Neural cell (in vitro differentiated cells): Measurements from ENCODE around the gene NTHL1.

Source experiments
- EP300 ChIP-seq: fragments of 450-650 bp; conservative IDR thresholded peaks from 2 replicates; pipeline ENCODE4 v1.6.1; 2014; ENCODE audit warnings: antibody characterized with exemption, mild to moderate bottlenecking, moderate library complexity; ENCODE audit not compliant: poor library complexity, severe bottlenecking
- EZH2 ChIP-seq: fragments of 200-600, 300-800 bp; shearing (Covaris generic), sonication (generic); IDR thresholded peaks from 2 replicates; pipeline ENCODE4 v1.6.1; 2014; ENCODE audit warnings: antibody characterized with exemption, low read length, borderline replicate concordance, mild to moderate bottlenecking; ENCODE audit not compliant: insufficient read depth, poor library complexity, severe bottlenecking
- POLR2AphosphoS5 ChIP-seq: IDR thresholded peaks from 2 replicates; pipeline ENCODE4 v1.6.1; 2012
- TF ChIP-seq, protein P1 (sequence below): fragments of 450-650 bp; IDR thresholded peaks from 2 replicates; pipeline ENCODE4 v1.5.1; 2014; ENCODE audit warnings: antibody characterized with exemption, mild to moderate bottlenecking, moderate library complexity; ENCODE audit not compliant: poor library complexity, severe bottlenecking
- TF ChIP-seq, protein P2 (sequence below): IDR thresholded peaks from 2 replicates; pipeline ENCODE4 v1.6.1; 2012; ENCODE audit warnings: borderline replicate concordance

DNA sequence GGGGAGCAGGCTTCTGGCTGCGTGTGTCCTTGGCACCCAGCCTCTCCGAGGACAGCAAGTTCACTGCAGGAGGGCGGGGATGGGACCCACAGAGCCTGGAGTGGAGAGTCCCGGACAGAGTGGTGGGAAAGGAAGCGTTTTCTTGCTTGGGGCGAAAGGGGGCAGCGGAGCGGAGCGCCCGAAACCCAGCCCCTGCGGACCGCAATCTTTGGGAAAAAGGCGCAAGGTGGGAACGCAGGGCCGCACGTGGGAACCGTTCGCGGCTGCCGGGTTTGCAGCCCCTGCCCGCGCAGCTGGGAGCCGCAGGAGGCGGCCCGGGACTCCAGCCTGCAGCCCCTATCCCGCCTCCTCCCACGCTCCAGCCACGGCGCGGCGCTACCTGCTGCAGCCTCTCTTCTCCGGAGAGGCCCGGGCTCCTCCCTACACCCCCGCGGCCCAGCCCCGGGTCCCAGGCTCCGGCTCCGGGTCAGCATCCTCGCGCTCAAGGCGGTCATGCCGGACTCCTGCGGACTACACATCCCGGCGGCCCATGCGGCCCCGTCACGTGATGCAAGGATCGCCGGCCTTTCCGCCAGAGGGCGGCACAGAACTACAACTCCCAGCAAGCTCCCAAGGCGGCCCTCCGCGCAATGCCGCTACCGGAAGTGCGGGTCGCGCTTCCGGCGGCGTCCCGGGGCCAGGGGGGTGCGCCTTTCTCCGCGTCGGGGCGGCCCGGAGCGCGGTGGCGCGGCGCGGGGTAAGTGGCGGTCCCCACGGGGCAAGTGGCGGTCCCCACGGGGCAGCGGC, at the start of gene NTHL1, which contains the start of gene TSC2:
- TF ChIP-seq, protein P1, sequence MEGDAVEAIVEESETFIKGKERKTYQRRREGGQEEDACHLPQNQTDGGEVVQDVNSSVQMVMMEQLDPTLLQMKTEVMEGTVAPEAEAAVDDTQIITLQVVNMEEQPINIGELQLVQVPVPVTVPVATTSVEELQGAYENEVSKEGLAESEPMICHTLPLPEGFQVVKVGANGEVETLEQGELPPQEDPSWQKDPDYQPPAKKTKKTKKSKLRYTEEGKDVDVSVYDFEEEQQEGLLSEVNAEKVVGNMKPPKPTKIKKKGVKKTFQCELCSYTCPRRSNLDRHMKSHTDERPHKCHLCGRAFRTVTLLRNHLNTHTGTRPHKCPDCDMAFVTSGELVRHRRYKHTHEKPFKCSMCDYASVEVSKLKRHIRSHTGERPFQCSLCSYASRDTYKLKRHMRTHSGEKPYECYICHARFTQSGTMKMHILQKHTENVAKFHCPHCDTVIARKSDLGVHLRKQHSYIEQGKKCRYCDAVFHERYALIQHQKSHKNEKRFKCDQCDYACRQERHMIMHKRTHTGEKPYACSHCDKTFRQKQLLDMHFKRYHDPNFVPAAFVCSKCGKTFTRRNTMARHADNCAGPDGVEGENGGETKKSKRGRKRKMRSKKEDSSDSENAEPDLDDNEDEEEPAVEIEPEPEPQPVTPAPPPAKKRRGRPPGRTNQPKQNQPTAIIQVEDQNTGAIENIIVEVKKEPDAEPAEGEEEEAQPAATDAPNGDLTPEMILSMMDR: peak; percentile 74
- TF ChIP-seq POLR2AphosphoS5 (peak; percentile 76), EZH2 (no peak), EP300 (peak; percentile 20)
- TF ChIP-seq, protein P2, sequence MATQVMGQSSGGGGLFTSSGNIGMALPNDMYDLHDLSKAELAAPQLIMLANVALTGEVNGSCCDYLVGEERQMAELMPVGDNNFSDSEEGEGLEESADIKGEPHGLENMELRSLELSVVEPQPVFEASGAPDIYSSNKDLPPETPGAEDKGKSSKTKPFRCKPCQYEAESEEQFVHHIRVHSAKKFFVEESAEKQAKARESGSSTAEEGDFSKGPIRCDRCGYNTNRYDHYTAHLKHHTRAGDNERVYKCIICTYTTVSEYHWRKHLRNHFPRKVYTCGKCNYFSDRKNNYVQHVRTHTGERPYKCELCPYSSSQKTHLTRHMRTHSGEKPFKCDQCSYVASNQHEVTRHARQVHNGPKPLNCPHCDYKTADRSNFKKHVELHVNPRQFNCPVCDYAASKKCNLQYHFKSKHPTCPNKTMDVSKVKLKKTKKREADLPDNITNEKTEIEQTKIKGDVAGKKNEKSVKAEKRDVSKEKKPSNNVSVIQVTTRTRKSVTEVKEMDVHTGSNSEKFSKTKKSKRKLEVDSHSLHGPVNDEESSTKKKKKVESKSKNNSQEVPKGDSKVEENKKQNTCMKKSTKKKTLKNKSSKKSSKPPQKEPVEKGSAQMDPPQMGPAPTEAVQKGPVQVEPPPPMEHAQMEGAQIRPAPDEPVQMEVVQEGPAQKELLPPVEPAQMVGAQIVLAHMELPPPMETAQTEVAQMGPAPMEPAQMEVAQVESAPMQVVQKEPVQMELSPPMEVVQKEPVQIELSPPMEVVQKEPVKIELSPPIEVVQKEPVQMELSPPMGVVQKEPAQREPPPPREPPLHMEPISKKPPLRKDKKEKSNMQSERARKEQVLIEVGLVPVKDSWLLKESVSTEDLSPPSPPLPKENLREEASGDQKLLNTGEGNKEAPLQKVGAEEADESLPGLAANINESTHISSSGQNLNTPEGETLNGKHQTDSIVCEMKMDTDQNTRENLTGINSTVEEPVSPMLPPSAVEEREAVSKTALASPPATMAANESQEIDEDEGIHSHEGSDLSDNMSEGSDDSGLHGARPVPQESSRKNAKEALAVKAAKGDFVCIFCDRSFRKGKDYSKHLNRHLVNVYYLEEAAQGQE: no peak
